ENCODE results near the gene KCTD3. TPM values are rescaled to one million over a fixed set of nuclear protein-coding genes. Genes with fewer than 3 reads are reported as not detected.

Gene KCTD3
- total RNA-seq, 1 donor from 2014 or later, result 46.3 TPM

DNA sequence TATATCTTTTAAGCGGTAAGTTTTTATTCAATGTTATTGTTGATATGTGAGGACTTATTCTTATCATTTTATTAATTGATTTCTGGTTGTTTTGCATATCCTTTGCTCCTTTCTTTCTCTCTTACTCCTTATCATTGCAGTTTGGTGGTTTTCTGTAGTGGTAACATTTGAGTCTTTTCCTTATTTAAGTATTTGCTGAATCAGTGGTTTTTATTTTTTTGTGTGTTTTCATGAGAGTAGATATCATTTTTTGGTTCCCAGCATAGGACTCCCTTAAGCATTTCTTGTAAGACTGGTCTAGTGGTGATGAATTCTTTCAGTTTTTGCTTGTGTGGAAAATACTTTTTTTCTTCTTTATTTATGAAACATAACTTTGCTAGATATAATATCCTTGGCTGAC lies 12.2 kb upstream of the KCTD3 start:
- no peak overlapping the region for H3K27ac Mint-ChIP-seq (ENCODE audit: unreplicated experiment)
- TF ChIP-seq CTCF (IDR thresholded peaks at IDR 0.05; ENCODE audit: partially characterized antibody, unreplicated experiment), result no peak

DNA sequence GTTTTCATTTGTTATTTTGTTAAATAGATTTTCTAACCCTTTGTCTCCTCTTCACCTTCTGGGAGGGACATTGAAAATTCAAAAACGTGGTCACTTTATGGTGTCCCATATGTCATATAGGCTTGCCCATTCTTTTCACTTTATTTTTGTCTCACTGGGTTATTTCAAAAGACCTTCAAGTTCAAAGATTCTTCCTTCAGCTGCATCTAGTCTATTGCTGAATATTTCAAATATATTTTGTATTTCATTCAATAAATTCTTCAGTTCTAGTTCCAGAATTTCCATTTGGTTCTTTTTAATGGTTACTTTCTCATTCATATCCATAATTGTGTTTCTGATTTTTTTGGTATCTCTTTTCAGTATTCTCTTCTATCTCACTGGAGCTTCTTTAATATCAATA lies 11.6 kb upstream of the KCTD3 start:
- Mint-ChIP-seq H3K36me3 (ENCODE audit: unreplicated experiment) (no peaks in the 10 kb centered on the region), H3K27me3 (ENCODE audit: unreplicated experiment) (no peaks in the 10 kb centered on the region), H3K4me3 (ENCODE audit: unreplicated experiment) (no peak overlapping the region), H3K4me1 (ENCODE audit: low read depth, unreplicated experiment) (no peaks in the 10 kb centered on the region), H3K27ac (ENCODE audit: unreplicated experiment) (no peak overlapping the region), H3K9me3 (ENCODE audit: unreplicated experiment) (peaks cover 2% of the 10 kb centered on the region)
- no peak for DNase-seq
- no peak for TF ChIP-seq CTCF (IDR thresholded peaks at IDR 0.05; ENCODE audit: partially characterized antibody, unreplicated experiment)

More for the DNA sequence above, 12.2 kb upstream of the KCTD3 start:
- H3K4me1 Mint-ChIP-seq (ENCODE audit: low read depth, unreplicated experiment), result no peaks in the 10 kb centered on the region
- no peaks in the 10 kb centered on the region for H3K27me3 Mint-ChIP-seq (ENCODE audit: unreplicated experiment)
- H3K36me3 Mint-ChIP-seq (ENCODE audit: unreplicated experiment), result no peaks in the 10 kb centered on the region
- no peak for DNase-seq
- H3K9me3 Mint-ChIP-seq (ENCODE audit: unreplicated experiment), result peaks cover 2% of the 10 kb centered on the region
- no peak overlapping the region for H3K4me3 Mint-ChIP-seq (ENCODE audit: unreplicated experiment)

- H3K9me3 Mint-ChIP-seq (ENCODE audit: unreplicated experiment), result peaks cover 2% of the 10 kb centered on the region
- no peak for DNase-seq
- TF ChIP-seq CTCF (IDR thresholded peaks at IDR 0.05; ENCODE audit: partially characterized antibody, unreplicated experiment), result no peak
- peaks cover 7% of the 10 kb centered on the region for H3K36me3 Mint-ChIP-seq (ENCODE audit: unreplicated experiment)
- H3K4me1 Mint-ChIP-seq (ENCODE audit: low read depth, unreplicated experiment), result no peaks in the 10 kb centered on the region
- no peak overlapping the region for H3K27ac Mint-ChIP-seq (ENCODE audit: unreplicated experiment)
- H3K4me3 Mint-ChIP-seq (ENCODE audit: unreplicated experiment), result no peak overlapping the region
- no peaks in the 10 kb centered on the region for H3K27me3 Mint-ChIP-seq (ENCODE audit: unreplicated experiment)
These were observed 10.1 kb upstream of the KCTD3 start for GRCh38 chr1:215556996-215557395.

DNA sequence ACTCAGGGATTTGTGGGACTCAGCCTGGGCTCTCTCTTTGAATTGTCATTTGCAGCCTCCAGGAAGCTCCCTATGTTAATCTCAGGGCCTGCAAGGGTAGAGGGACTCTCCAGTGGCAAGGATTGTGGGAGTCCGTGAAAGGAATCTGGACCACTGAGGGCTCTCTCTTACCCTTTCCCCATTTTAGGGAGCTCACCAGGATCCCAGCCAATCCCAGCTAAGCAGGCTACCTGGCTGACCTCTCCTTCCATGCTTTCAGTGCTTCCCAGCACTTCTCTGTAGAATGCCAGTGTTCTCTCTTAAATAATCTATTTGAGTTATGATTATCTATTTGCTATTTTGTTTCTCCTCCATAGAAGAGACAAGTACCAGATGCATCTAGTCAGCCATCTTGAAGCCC lies 9.6 kb upstream of the KCTD3 start:
- H3K36me3 Mint-ChIP-seq (ENCODE audit: unreplicated experiment), result peaks cover 8% of the 10 kb centered on the region
- DNase-seq, result no peak
- H3K4me3 Mint-ChIP-seq (ENCODE audit: unreplicated experiment), result no peak overlapping the region
- peaks cover 2% of the 10 kb centered on the region for H3K9me3 Mint-ChIP-seq (ENCODE audit: unreplicated experiment)
- H3K27me3 Mint-ChIP-seq (ENCODE audit: unreplicated experiment), result no peaks in the 10 kb centered on the region
- TF ChIP-seq CTCF (IDR thresholded peaks at IDR 0.05; ENCODE audit: partially characterized antibody, unreplicated experiment), result no peak
- H3K4me1 Mint-ChIP-seq (ENCODE audit: low read depth, unreplicated experiment), result no peaks in the 10 kb centered on the region
- no peak overlapping the region for H3K27ac Mint-ChIP-seq (ENCODE audit: unreplicated experiment)

GRCh38 chr1:215557992-215558626 lies 9.0 kb upstream of the KCTD3 start:
- no peak for TF ChIP-seq CTCF (IDR thresholded peaks at IDR 0.05; ENCODE audit: partially characterized antibody, unreplicated experiment)
- peaks cover 8% of the 10 kb centered on the region for H3K36me3 Mint-ChIP-seq (ENCODE audit: unreplicated experiment)
- H3K4me1 Mint-ChIP-seq (ENCODE audit: low read depth, unreplicated experiment), result no peaks in the 10 kb centered on the region
- H3K4me3 Mint-ChIP-seq (ENCODE audit: unreplicated experiment), result no peak overlapping the region
- peaks cover 2% of the 10 kb centered on the region for H3K9me3 Mint-ChIP-seq (ENCODE audit: unreplicated experiment)
- H3K27me3 Mint-ChIP-seq (ENCODE audit: unreplicated experiment), result no peaks in the 10 kb centered on the region
- no peak overlapping the region for H3K27ac Mint-ChIP-seq (ENCODE audit: unreplicated experiment)
- DNase-seq, result no peak
